ENCODE results near the gene ST3GAL2.
"Not testable (repeated sequence)": the region's sequence is repeated elsewhere in the genome, so short reads cannot be mapped to it uniquely, and the experiment has no call there.

The ST3GAL2 gene

DNA sequence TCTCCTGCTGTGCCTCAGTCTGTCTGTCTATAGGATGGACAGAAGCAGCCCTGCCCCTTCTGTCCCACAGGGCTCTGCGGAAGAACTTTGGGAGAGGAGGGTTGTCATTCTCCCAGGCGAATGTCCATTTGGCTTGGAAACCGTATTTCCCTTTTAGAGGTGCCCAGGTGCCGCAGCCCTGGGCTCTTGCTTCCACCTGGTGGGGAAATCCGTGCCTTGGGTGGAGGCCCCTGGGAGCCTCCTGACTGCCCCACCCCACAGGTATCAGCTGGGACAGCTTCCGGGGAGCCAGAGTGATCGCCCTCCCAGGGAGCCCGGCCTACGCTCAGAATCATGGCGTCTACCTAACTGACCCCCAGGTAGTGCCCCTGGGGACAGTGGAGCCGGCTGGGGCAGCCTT lies 28.2 kb upstream of the ST3GAL2 start:
- DNase-seq = no peak

DNA sequence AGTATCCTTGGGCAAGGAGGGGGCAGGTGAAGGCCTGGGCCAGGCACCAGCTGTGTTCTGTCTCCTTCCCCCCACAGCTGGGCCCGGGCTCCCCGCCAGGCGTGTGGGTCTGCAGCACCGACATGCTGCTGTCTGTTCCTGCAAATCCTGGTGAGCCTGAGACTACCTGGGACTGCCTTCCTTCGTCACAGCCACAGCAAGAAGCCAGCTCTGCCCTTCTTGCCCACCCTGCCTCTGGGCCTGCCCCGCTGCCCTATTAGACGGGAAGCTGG lies 27.8 kb upstream of the ST3GAL2 start:
- DNase-seq = no peak

DNA sequence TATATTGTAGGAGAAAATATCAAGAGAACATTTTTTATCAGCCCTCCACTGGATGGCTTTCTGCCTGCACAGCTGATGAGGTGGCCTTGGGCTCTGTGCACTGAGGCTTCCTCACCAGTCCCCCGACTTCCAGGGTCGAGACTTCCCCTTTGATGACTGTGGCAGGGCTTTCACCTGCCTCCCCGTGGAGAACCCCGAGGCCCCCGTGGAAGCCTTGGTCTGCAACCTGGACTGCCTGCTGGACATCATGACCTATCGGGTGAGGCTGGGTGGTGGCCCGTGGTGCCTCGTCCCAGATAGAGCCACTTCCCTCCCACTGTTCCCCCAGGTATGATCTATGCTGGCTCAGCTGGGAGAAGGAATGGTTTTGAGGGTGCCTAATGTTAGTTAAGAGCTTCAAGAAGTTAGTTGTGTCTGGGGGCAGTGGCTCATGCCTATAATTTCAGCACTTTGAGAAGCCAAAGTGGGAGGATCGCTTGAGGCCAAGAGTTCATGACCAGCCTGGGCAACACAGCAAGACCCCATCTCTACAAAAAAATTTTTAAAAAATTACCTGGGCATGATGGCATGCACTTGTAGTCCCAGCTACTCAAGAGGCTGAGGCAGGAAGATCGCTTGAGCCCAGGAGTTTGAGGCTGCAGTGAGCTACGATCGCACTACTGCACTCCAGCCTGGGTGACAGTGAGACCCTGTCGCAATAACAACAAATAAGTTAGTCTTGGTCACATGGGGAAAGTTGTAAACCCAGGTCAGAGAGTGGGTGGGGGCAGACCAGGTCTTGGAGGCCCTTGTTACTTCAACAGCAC lies 27.3 kb upstream of the ST3GAL2 start:
- no peak for DNase-seq

DNA sequence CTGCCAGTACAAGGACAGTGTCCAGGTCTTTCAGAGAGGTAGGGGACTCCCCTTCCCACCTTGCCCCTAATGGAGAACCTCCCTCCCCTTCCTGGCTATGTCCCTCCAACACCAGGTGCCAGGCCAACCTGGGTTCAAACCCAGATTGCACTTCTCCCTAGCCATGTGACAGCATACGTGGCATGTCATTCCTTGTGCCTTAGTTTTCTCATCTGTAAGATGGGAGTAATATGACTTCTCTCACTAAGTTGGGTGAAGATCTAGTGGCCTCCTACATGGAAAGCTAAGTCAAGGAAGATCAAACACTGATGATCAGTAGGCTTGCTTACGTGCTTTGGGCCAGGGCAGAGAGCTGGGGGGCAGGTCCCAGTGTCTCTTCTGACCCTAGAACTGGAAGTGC lies 24.3 kb upstream of the ST3GAL2 start:
- DNase-seq = no peak

DNA sequence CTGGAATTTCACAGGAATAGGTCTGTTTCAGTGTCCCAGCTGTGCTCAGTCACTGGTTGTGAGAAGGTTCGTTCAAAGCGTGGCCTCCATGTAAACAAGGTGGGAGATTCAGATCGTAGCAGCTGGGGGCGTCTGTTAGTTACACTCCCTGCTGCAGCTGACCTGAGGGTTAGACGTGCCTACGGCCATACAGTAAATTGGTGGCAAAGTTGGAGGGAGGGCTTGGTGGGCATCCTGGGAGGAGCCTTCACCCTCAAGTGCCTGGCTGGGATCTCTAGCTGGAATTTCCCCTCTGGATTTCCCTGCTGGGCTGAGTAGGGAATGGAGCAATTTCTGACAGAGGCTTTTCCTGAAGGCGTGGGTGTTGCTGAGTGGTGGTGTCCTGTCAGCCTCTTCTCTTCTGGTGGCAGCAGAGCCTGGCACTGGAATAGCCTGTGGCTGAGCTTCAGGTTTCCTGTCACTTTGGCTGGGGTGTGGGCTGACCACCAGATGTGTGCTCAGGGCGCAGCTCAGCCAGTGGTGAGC lies 21.9 kb upstream of the ST3GAL2 start:
- DNase-seq = peak; percentile 26

DNA sequence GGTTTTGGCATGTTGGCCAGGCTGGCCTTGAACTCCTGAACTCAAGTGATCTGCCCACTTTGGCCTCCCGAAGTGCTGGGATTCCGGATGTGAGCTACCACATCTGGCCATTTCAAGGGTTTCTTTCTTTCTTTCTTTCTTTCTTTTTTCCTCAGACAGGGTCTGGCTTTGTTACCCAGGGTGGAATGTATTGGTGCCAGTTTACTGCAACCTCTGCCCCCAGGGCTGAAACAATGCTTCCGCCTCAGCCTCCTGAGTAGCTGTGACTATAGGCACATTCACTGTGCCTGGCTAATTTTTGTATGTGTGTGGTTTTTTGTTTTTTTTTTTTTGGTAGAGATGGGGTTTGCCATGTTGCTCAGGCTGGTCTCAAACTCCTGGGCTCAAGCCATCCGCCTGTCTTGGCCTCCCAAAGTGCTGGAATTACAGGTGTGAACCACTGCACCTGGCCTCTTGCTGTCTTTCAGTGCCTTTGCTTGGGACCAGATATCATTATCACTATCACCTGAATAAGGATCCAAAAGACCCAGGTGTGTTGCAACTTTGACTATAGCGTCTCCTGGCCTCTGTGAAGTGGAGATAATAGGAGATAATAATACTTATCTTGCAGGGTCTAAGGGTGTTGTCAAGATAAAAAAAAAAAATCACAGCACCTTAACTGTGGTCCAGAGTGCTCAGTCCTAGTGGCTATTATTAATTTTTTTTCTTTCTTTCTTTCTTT lies 18.7 kb upstream of the ST3GAL2 start:
- DNase-seq = no peak

DNA sequence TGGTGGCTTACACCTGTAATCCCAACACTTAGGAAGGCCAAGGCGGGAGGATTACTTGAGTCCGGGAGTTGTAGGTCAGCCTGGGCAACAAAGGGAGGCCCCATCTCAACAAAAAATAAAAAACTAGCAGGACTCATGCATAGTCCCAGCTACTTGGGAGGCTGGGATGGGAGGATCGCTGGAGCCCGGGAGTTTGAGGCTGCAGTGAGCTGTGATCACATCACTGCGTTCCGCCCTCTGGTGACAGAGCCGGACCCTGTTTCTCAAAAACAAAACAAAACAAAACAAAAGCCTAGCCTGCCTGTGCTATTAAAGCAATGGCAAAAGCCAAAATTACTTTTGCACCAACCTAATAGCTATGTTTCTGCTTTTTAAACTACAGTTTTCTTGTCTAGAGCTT lies 17.0 kb upstream of the ST3GAL2 start:
- no peak for DNase-seq

DNA sequence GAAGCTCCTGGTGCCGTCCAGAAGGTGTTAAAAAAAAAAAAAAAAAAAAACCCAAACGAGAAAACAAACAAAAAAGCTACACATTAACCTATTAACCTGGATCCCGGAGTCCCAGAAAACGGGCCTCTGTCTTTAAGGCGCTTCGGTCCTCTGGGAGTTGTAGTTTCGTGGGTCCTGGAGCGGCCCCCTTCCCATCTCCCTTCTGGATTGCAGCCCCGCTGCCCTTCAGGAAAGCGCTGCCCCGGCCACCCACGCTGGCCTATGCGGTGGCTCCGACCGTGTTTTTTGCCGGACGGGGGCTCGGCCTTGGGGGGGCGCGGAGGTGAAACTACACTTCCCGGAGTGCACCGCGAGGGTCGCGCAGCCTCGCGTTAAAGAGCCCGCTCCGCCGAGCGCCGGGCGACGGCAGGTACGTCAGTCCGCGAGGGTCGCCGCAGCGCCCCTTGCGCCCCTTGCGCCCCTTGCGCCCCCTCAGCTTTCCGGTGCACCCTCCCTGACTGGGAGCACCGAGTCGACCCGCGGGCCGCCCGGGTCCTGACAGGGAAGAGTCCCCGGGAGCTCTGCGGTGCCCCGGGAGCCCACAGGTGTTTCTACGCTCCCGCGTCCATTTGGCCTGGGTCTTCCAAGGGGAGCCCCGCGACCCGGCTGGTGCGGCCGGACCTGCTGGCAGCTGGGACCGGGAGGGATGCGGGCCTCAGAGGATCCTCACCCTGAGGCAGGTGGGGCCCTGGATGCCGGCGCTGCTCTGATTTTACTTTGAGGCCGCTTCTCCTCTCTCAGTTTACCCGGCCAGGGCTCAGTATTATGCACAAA lies 15.5 kb upstream of the ST3GAL2 start, which contains the start of gene FCSK:
TSS of gene FCSK (plus strand) at position 374 of the 813 bp plus-strand sequence. CDS start 8,596 bp downstream, outside the sequence.
- DNase-seq = peak; percentile 48

DNA sequence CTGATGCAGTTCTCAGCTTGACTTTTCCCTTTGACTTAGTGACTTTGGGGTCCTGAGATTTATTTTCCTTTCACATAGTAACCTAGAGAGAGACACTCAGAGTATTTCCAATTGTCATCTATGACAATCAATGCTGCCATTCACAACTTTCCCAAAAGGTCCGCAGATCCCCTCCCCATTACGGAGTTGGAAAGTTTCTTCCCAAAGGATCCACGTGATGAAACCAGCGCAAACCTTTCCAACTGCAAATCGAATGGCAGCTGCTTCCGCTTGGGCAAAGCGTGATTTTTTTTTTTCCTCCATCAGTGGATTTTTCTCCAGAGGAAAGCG lies 15.0 kb upstream of the ST3GAL2 start:
- DNase-seq = peak; percentile 24

DNA sequence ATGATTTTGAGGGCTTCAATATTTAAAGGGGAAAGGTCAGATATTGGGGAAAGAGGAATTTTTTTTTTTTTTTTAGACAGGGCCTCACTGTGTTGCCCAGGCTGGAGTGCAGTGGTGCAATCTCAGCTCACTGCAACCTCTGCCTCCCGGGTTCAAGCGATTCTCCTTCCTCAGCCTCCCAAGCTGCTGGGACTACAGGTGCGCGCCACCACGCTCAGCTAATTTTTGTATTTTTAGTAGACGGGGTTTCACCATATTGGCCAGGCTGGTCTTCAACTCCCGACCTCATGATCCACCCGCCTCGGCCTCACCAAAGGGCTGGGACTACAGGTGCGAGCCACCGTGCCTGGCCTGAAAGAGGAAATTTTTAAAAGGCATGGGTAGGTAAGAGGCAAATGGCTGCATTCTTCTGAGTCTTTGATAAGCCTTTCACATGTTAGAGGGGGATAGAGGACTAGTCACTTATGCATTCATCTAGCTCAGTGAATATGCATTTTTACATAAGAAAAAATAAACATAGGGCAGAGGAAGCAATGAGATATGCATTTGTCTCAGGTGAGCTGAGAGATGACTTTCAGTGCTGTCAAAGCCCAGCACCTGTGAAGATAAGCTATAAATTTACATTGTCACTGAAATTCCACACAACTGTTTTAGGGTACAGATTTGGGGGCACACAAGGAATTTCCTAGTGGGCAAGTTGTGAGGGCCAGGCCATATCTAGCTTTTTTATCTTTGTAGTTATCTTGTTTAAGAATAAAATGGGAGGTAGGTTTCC lies 14.4 kb upstream of the ST3GAL2 start:
- DNase-seq = no peak

DNA sequence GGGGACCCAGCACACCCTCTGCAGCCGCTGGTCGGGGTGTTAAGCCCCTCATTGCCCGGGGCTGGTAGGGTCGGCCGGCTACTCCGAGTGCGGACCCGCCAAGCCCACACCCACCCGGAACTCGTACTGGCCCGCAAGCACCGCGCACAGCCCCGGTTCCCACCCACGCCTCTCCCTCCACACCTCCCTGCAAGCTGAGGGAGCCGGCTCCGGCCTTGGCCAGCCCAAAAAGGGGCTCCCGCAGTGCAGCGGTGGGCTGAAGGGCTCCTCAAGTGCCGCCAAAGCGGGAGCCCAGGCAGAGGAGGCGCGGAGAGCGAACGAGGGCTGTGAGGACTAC lies 12.1 kb upstream of the ST3GAL2 start:
- DNase-seq = not testable (repeated sequence)

DNA sequence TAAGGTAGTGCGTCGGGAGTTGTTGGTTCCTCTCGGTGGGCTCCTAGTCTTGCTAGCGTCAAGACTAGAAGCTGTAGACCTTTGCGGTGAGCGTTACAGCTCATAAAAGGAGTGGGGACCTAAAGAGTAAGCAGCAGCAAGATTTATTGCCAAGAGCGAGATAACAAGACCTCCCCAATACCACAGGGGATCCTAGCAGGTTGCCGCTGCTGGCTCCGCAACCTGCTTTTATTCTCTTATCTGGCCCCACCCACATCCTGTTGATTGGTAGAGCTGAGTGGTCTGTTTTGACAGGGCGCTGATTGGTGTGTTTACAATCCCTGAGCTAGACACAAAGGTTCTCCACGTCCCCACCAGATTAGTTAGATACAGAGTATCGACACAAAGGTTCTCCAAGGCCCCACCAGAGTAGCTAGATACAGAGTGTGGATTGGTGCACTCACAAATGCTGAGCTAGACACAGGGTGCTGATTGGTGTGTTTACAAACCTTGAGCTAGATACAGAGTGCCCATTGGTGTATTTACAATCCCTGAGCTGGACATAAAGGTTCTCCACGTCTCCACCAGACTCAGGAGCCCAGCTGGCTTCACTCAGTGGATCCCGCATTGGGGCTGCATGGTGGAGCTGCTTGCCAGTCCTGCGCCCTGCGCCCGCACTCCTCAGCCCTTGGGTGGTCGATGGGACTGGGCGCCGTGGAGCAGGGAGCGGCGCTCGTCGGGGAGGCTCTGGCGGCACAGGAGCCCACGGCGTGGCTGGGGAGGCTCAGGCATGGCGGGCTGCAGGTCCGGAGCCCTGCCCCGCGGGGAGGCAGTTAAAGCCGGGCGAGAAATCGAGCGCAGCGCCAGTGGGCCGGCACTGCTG lies 11.5 kb upstream of the ST3GAL2 start:
- not testable (repeated sequence) for DNase-seq

DNA sequence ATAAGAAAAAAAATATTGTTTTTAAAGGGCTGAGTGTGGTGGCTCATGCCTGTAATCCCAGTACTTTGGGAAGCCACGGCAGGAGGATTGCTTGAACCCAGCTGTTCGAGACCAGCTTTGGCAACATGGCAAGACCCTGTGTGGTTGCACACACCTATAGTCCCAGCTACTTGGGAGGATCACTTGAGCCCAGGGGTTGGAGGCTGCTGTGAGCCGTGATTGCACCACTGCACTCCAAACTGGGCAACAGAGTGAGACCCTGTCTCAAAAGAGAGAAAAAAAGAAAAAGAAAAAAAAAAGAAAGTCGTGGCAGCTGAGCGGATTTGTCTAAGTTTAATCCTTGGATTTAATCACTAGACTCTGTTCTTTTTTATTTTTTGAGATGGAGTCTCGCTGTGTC lies 9.2 kb upstream of the ST3GAL2 start:
- DNase-seq = no peak

DNA sequence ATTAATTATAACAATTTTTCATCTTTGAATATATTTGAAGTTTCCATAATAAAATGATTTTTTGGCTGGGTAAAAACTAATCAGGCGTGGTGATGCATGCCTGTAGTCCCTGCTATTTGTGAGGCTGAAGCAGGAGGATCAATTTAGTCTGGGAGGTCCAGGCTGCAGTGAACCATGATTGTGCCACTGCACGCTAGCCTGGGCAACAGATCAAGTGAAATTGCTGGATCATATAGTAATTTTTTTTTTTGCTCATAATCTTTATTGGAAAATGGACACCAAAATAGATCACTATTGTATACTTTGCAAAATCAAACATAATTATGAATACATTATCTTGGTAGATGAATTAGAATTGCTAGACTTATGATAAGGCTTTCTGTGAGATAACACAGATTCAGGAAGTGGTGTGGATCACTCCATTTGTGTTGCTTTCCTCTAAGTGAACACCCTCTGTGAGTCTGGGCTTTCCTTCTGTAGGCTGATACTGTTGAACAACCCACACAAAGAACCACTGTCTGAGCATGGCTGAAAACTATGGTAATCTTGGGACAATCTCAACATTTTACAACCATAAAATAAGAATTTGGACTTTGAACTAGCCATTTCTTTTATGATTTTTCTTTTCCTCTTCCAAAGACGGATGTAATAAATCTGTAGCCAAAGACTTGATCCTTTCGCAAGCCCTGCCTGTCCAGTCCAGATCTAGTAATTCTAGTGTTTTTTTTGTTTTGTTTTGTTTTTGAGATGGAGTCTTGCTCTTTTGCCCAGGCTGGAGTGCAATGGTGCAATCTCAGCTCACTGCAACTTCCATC lies 5.6 kb upstream of the ST3GAL2 start:
- DNase-seq = no peak

DNA sequence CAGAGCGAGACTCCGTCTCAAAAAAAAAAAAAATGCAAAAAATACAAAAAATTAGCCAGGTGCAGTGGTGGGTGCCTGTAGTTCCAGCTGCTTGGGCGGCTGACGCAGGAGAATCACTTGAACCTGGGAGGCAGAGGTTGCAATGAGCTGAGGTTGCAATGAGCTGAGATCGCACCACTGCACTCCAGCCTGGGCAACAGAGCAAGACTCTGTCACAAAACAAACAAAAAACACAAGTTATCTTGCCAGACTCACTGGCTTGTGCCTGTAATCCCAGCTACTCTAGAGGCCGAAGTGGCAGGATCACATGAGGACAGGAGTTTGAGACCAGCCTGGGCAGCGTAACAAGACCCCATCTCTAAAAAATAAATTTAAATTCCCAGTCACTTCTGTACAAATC lies 3.4 kb upstream of the ST3GAL2 start:
- DNase-seq = no peak

DNA sequence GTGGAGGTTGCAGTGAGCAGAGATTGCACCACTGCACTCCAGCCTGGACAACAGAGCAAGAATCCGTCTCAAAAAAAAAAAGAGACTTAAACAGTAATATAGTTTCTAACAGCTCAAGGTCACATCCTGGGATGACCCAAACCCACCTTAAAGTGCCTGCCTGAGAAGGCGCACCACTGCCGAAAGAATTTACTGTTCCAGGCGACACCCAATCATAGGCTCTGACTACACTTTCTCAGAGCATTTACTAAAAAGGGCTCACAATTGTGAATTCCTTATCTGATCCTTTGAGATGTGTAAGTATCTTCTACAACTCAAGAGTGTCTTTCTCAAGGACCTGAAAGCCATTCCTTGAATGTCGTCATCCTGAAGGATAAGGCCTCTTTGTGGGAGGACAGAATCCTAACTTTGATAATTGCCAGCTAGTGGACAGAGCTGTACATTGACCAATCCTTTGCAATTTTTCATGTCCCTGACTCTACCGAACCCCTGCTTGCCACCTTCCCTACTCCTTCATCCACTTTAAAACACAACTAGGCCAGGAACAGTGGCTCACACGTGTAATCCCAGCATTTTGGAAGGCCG lies 2.6 kb upstream of the ST3GAL2 start:
- no peak for DNase-seq

DNA sequence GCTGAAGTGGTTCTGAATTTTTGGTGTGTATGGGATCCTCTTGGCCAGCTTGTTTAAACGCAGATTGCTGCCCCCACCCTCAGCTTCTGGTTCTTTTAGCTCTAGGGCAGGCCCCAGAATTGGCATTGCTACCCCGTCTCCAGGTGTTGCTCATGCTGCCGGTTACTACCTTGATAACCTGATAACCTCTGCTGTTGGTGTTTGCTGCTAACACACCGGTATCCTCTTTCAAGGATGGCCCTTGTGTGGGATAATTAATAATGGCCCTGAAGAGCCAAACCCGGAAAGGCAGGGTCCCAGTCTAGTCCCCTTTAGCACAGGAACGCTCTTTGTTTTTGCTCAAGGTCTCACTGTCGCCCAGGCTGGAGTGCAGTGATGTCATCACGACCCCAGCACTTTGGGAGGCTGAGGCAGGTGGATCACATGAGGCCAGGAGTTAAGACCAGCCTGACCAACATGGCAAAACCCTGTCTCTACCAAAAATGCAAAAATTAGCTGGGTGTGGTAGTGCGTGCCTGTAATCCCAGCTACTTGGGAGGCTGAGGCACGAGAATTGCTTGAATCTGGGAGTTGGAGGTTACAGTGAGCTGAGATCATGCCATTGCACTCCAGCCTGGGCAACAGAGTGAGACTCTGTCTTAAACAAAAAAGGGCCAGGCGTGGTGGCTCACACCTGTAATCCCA lies 1.3 kb upstream of the ST3GAL2 start:
- no peak for DNase-seq

DNA sequence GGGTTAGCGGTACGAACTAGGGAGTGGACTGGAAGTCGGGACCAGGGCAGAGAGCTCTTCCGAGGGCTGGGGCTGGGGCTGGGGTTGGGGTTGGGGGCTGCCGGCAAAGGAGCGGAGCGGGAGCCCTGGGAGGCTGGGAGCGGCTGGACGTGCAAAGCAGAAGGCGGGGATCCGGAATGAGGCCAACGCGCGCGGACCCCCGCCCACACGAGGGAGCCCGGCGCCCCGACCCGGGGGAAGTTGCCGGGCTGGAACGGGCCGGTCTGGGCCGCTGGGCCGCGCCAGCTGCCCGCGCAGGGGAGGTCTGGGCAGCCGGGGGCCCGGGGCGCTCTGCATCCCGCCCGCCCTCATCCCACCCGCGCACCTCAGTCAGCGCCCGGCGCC lies 323 bp downstream of the ST3GAL2 start:
- no peak for DNase-seq

DNA sequence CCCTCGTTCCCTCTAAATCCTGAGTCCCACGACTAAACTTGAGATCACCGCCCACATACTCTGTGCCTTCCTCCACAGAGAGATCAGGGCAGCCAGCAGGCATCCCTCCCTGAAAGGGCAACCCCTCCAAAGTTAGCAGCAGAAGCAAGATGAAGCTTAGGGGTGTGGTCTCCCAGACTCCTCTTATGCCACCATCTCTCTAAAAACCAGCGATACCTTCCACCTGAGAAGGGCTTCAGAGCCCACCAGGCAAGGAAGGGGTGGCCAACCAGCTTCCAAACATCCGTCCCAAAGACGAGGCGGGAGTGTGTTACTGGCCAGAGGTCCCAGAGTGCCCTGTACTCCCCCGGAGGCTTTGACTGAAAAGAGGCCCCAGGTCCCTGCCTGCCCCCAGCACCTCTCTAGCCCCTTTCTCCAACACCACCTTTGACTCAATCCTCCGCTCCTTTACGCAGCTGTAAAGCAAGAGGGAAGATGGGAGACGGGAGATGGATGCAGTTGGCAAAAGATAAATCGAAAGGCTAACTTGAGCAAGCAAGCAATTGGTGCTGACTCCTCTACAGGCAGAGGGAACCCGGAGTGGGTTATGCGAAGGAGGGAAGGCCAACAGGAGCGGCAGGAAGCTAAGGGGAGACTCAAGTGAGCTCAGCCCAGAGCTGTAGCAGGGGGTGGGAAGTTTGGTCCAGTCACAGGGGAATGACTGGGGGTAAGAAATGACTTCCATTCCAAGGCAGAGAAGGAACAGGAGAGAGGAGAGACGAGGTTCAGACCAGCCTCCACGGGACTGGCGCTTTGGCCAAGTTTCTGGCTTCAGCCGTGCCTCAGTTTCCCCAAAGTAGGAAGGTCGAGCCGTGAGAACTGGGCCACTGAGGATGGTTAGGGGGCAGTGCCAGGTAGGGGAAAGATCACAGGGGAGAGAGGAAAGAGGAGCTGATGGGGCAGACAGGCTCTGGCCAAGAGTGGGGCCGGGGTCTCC lies 1.0 kb downstream of the ST3GAL2 start:
- no peak for DNase-seq

Data from NCI-H226 (cell line).